Brain microvascular endothelial cell (primary cell): Measurements from ENCODE around the gene ACTA2.

Source experiments
- DNase-seq: peaks from one replicate; pipeline ENCODE4 v3.0.0-alpha.2; 2020
- H3K27ac ChIP-seq: fragments of 250-450 bp; sonication (Bioruptor Pico); 2 replicates; pipeline ENCODE4 v1.5.1; 2020; ENCODE audit warnings: mild to moderate bottlenecking, moderate library complexity
- H3K27me3 ChIP-seq: fragments of 250-450 bp; sonication (Bioruptor Pico); replicated peaks from 2 replicates; pipeline ENCODE4 v1.5.1; 2020; ENCODE audit warnings: mild to moderate bottlenecking
- H3K36me3 ChIP-seq: fragments of 250-450 bp; sonication (Bioruptor Pico); replicated peaks from 2 replicates; pipeline ENCODE4 v1.5.1; 2020; ENCODE audit warnings: mild to moderate bottlenecking
- H3K4me3 ChIP-seq: 2 replicates; pipeline ENCODE4 v1.5.1; 2011; ENCODE audit warnings: low read depth, mild to moderate bottlenecking, control low read depth, low read length, moderate library complexity
- in situ Hi-C: cut with HindIII; loops from 2 replicates; pipeline ENCODE4 v1.10.0; 2017; ENCODE audit warnings: low sequenced_read_pairs, low pct_ligation_motif_present
- TF ChIP-seq, protein P1 (sequence below): IDR thresholded peaks from 2 replicates; pipeline ENCODE4 v1.5.1; 2011; ENCODE audit warnings: low read depth, mild to moderate bottlenecking, moderate library complexity, low read length, control low read depth, inconsistent platforms; ENCODE audit errors: missing control alignments

ACTA2 gene

DNA sequence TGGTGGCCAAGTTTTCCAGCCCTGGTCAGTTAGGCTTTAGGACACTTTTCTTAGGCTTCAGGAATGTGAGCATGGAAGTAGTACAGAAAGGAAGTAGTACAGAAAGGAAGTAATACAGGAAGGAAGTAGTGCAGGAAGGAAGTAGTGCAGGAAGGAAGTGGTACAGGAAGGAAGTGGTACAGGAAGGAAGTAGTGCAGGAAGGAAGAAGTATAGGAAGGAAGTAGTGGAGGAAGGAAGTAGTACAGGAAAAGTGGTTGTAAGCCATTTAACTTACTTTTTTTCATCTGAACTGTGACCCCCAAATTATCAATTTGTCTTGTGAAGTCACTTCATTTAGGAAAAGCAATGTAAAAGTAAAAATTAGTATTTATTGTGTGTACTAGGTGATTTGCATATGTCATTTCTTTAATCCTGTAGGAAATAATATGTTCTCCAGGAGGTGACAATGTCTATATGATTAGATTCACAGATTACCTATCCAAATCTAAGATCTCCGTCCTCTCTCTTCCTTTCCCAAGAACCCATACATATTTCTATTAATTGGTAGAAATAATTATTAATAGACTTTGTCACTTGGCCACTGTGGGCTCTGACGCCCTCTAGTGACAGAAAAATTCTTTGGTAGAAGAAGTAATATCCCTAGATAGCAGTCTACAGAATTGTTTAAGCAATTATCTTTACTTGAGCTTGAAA, 34.1 kb upstream of the ACTA2 start:
- no peak overlapping the region for H3K27ac ChIP-seq
- no peaks in the 10 kb centered on the region for H3K27me3 ChIP-seq
- in situ Hi-C loops: no loop called here
- no peaks in the 10 kb centered on the region for H3K36me3 ChIP-seq
- no peak overlapping the region for H3K4me3 ChIP-seq
- TF ChIP-seq, protein P1, sequence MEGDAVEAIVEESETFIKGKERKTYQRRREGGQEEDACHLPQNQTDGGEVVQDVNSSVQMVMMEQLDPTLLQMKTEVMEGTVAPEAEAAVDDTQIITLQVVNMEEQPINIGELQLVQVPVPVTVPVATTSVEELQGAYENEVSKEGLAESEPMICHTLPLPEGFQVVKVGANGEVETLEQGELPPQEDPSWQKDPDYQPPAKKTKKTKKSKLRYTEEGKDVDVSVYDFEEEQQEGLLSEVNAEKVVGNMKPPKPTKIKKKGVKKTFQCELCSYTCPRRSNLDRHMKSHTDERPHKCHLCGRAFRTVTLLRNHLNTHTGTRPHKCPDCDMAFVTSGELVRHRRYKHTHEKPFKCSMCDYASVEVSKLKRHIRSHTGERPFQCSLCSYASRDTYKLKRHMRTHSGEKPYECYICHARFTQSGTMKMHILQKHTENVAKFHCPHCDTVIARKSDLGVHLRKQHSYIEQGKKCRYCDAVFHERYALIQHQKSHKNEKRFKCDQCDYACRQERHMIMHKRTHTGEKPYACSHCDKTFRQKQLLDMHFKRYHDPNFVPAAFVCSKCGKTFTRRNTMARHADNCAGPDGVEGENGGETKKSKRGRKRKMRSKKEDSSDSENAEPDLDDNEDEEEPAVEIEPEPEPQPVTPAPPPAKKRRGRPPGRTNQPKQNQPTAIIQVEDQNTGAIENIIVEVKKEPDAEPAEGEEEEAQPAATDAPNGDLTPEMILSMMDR: peak; percentile 74
- DNase-seq: peak; percentile 27

DNA sequence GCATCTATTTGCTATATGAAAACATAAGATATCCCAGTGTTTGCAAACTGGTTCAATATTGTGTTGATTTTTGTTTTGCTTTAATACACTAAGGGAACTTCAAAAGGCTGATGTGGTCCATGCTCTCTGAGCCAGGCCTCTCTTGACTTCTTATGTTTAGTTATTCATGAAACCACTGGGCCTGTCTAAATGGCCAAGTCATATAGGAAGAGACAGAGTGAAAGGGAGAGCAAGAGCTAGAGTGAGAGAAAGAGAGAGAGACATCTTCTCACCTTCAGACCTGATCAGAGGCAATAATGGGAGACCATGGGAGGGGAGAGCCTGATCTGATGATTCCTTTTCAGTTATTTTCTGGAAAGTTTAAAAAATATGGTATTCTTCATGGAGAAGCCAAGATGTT, 32.0 kb upstream of the ACTA2 start:
- H3K36me3 ChIP-seq: no peaks in the 10 kb centered on the region
- H3K4me3 ChIP-seq: no peak overlapping the region
- in situ Hi-C loops: no loop called here
- no peak overlapping the region for H3K27ac ChIP-seq
- DNase-seq: no peak
- TF ChIP-seq, protein P1: no peak
- H3K27me3 ChIP-seq: no peaks in the 10 kb centered on the region

DNA sequence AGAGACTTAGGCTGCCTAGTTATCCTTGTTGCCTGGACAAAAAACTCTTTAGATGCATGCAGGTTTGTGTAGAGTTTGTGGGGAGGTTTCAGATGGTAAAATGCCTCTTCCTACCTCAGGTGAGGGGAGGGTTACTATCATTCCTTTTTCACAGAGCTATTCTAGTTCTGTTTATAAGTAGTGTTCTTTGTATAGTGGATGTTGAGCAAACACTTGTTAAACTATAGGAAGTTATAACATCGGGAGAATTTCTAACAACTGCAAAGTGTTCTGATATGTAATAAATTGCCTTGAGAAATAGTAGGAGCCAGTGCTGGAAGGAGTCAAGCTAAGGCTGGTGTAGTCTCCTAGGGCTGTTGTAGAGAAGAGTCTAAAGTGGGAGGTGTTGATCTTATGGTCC, 31.4 kb upstream of the ACTA2 start:
- no peaks in the 10 kb centered on the region for H3K36me3 ChIP-seq
- in situ Hi-C loops: no loop called here
- TF ChIP-seq, protein P1: no peak
- H3K27me3 ChIP-seq: no peaks in the 10 kb centered on the region
- no peak overlapping the region for H3K27ac ChIP-seq
- no peak overlapping the region for H3K4me3 ChIP-seq
- DNase-seq: no peak

DNA sequence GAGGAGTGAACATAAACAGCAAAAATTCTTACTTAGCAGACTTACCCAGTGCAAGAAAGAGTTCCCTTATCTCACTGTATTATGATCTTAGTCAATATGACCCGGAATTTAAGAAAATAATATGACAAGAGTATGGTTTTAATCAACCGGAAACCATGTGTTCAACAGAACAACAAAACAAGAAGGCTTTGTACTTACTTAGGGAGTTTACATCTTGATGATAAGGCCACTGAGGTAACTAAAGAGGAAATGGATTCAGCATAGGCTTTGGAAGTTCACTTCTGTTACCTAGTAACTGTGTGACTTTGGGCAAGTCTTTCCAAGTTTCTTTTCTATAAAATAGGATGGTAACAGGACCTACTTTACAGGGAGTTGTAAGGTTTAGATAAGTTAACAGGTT, 30.6 kb upstream of the ACTA2 start:
- Histone ChIP-seq H3K27me3 (no peaks in the 10 kb centered on the region), H3K27ac (no peak overlapping the region), H3K36me3 (no peaks in the 10 kb centered on the region), H3K4me3 (no peak overlapping the region)
- TF ChIP-seq, protein P1: no peak
- no peak for DNase-seq
- in situ Hi-C loops: no loop called here

DNA sequence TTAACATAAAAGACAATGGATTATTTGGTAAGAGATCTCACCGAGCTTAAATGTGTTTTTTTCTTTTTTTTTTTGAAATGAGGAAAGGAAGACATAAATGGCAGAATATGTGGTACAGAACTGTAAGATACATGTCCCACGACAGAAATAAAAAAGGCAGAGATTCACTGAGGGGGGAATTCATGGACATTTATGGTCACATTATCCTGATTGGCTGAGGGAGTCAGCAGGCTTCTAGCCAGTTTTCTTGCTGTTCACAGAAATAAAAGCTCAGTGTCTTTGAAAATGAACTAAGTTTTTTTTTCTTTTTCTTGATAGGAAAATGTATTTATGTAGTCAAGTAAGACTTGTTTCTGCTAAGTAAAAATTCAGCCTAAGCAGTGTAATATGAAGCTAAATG, 29.8 kb upstream of the ACTA2 start:
- Histone ChIP-seq H3K27ac (no peak overlapping the region), H3K36me3 (no peaks in the 10 kb centered on the region), H3K27me3 (no peaks in the 10 kb centered on the region), H3K4me3 (no peak overlapping the region)
- TF ChIP-seq, protein P1: no peak
- in situ Hi-C loops: no loop called here
- no peak for DNase-seq

DNA sequence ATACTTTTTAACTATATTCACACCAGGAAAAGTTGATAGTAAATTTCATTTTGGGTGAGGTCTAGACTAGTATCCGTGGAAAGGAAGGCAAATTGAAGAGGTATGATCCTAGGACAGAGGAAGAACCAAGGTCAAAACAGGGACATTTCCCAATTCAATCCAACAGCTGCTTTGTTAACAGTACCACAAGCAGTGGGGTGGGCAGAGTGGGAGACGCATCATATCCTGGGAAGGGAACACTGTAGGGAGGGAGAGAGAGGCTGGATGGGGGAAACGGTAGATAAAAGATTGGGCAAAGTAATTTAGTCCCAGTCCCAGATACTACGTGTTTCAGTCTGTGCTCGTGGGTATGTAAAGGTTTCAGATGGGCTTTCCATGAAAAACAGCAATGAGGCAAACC, 28.9 kb upstream of the ACTA2 start:
- TF ChIP-seq, protein P1: no peak
- Histone ChIP-seq H3K27ac (no peak overlapping the region), H3K27me3 (no peaks in the 10 kb centered on the region), H3K4me3 (no peak overlapping the region), H3K36me3 (no peaks in the 10 kb centered on the region)
- DNase-seq: no peak
- in situ Hi-C loops: no loop called here
